ENCODE data around the gene BACH2. TPM values are rescaled to one million over a fixed set of nuclear protein-coding genes. Genes with fewer than 3 reads are reported as not detected.

BACH2 gene
- total RNA-seq, 1 experiment from 2014 or later = 3.3 TPM

DNA sequence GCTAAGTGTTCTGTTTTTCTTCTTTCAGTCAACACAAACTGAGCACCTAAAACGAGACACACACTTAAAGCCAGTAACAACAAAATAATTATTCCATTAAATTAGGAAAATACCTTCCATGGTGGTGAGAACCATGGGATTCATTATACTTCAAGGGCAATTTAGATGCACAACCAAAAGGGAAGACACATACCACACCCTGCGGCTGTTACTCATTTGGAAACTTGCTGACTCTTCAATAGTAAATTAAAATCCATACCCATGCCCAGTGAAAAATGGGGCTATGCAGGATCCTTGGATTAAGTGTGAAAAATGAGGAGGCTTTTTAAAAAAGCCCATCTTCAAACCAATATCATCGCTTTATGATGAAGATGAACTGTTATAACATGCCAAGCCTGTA is 259.7 kb downstream of the BACH2 start:
- TF ChIP-seq TCF7L2 (IDR thresholded peaks at IDR 0.05; ENCODE audit: borderline replicate concordance, extremely low read depth, insufficient read depth, insufficient read length) = no peak
- no peak for TF ChIP-seq ZNF274 (IDR thresholded peaks at IDR 0.05; ENCODE audit: low read depth, low read length)
- no peak for TF ChIP-seq CEBPB (IDR thresholded peaks at IDR 0.05; ENCODE audit: low read depth)
- TF ChIP-seq YY1 (IDR thresholded peaks at IDR 0.05; ENCODE audit: extremely low read depth, insufficient replicate concordance, low read depth, low read length) = no peak
- TF ChIP-seq EZH2phosphoT487 (IDR thresholded peaks at IDR 0.05; ENCODE audit: borderline replicate concordance) = no peak
- no peak for TF ChIP-seq EZH2 (IDR thresholded peaks at IDR 0.05)
- TF ChIP-seq, protein P1, sequence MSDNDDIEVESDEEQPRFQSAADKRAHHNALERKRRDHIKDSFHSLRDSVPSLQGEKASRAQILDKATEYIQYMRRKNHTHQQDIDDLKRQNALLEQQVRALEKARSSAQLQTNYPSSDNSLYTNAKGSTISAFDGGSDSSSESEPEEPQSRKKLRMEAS (IDR thresholded peaks at IDR 0.05) = no peak
- TF ChIP-seq POLR2AphosphoS5 (IDR thresholded peaks at IDR 0.05; ENCODE audit: low read depth, low read length) = no peak
- Histone ChIP-seq H3K9me2 (ENCODE audit: insufficient read depth) (no peaks in the 10 kb centered on the region), H3K36me3 (ENCODE audit: control insufficient read depth in 1 of 2, insufficient read depth in 2 of 2, low read length in 2 of 2) (no peaks in the 10 kb centered on the region), H3K4me2 (ENCODE audit: low read length) (no peak overlapping the region), H3K9ac (ENCODE audit: low read length) (no peak overlapping the region), H3K27me3 (ENCODE audit: insufficient read depth, low read length) (no peaks in the 10 kb centered on the region), H3K4me1 (ENCODE audit: control insufficient read depth in 1 of 2, insufficient read depth in 2 of 2, low read length in 2 of 2) (no peaks in the 10 kb centered on the region), H4K20me1 (ENCODE audit: insufficient read depth) (no peaks in the 10 kb centered on the region), H3K4me3 (replicated peaks in 1 of 2; ENCODE audit: low read depth in 1 of 2, low read length in 2 of 2) (no peak overlapping the region), H3K9me3 (ENCODE audit: control insufficient read depth in 1 of 2, insufficient read depth in 1 of 2, low read depth in 1 of 2, low read length in 2 of 2) (no peaks in the 10 kb centered on the region), H2AFZ (ENCODE audit: low read depth, low read length, poor library complexity, severe bottlenecking) (no peak overlapping the region), H3K79me2 (ENCODE audit: insufficient read depth, low read length) (no peaks in the 10 kb centered on the region), H3K27ac (ENCODE audit: low read depth, low read length) (no peak overlapping the region)
- RAD21 ChIA-PET (ENCODE audit: low non-redundant PET in 1 of 2, low total read pairs in 2 of 2, uncharacterized antibody in 2 of 2, unreplicated experiment in 2 of 2) = no interaction called here
- BruUV-seq (replicated peaks) = no TSS peak
- intact Hi-C loops (cut with micrococcal nuclease) = no loop called here
- no peak for ATAC-seq
- CTCF ChIA-PET = no interaction called here
- no peak for DNase-seq (ENCODE audit: low read depth, low spot score)
- POLR2A ChIA-PET = no interaction called here

- BruUV-seq (replicated peaks) = no TSS peak
- no peak overlapping the region for H3K27ac ChIP-seq (ENCODE audit: low read depth, low read length)
- H3K4me2 ChIP-seq (ENCODE audit: low read length) = no peak overlapping the region
- H3K9me3 ChIP-seq (ENCODE audit: control insufficient read depth in 1 of 2, insufficient read depth in 1 of 2, low read depth in 1 of 2, low read length in 2 of 2) = no peaks in the 10 kb centered on the region
- no peak for DNase-seq (ENCODE audit: low read depth, low spot score)
- ATAC-seq = no peak
- H3K9ac ChIP-seq (ENCODE audit: low read length) = no peak overlapping the region
- H3K79me2 ChIP-seq (ENCODE audit: insufficient read depth, low read length) = no peaks in the 10 kb centered on the region
- RAD21 ChIA-PET (ENCODE audit: low non-redundant PET in 1 of 2, low total read pairs in 2 of 2, uncharacterized antibody in 2 of 2, unreplicated experiment in 2 of 2) = no interaction called here
- no peak for TF ChIP-seq POLR2A (IDR thresholded peaks at IDR 0.05; ENCODE audit: borderline replicate concordance, extremely low read depth, insufficient read depth, insufficient read length)
- no peak for TF ChIP-seq FOSL1 (IDR thresholded peaks at IDR 0.05; ENCODE audit: low read depth)
- TF ChIP-seq EZH2 (IDR thresholded peaks at IDR 0.05) = no peak
- no peak for TF ChIP-seq EGR1 (IDR thresholded peaks at IDR 0.05; ENCODE audit: low read depth)
- TF ChIP-seq YY1 (IDR thresholded peaks at IDR 0.05; ENCODE audit: extremely low read depth, insufficient replicate concordance, low read depth, low read length) = no peak
- TF ChIP-seq ZFX (IDR thresholded peaks at IDR 0.05) = no peak
- no peak for TF ChIP-seq CBX3 (IDR thresholded peaks at IDR 0.05; ENCODE audit: low read depth)
- TF ChIP-seq ZNF274 (IDR thresholded peaks at IDR 0.05; ENCODE audit: low read depth, low read length) = no peak
- TF ChIP-seq SIN3A (IDR thresholded peaks at IDR 0.05; ENCODE audit: low read depth) = no peak
- TF ChIP-seq POLR2AphosphoS5 (IDR thresholded peaks at IDR 0.05; ENCODE audit: low read depth, low read length) = no peak
- H2AFZ ChIP-seq (ENCODE audit: low read depth, low read length, poor library complexity, severe bottlenecking) = no peak overlapping the region
- no peak overlapping the region for H3K4me3 ChIP-seq (replicated peaks in 1 of 2; ENCODE audit: low read depth in 1 of 2, low read length in 2 of 2)
- no peaks in the 10 kb centered on the region for H3K9me2 ChIP-seq (ENCODE audit: insufficient read depth)
- POLR2A ChIA-PET = no interaction called here
- H3K4me1 ChIP-seq (ENCODE audit: control insufficient read depth in 1 of 2, insufficient read depth in 2 of 2, low read length in 2 of 2) = no peaks in the 10 kb centered on the region
- intact Hi-C loops (cut with micrococcal nuclease) = no loop called here
- H3K36me3 ChIP-seq (ENCODE audit: control insufficient read depth in 1 of 2, insufficient read depth in 2 of 2, low read length in 2 of 2) = no peaks in the 10 kb centered on the region
- no peaks in the 10 kb centered on the region for H4K20me1 ChIP-seq (ENCODE audit: insufficient read depth)
- CTCF ChIA-PET = no interaction called here
- no peaks in the 10 kb centered on the region for H3K27me3 ChIP-seq (ENCODE audit: insufficient read depth, low read length)
Observed at GRCh38 chr6:90035047-90035723, 261.5 kb downstream of the BACH2 start.

Data from HCT116 (cell line).